ENCODE measurements around the gene RPL41. TPM values are rescaled to one million over a fixed set of nuclear protein-coding genes. Genes with fewer than 3 reads are reported as not detected.

Gene RPL41
- total RNA-seq, 1 experiment from 2014 or later, result 4,637 TPM

DNA sequence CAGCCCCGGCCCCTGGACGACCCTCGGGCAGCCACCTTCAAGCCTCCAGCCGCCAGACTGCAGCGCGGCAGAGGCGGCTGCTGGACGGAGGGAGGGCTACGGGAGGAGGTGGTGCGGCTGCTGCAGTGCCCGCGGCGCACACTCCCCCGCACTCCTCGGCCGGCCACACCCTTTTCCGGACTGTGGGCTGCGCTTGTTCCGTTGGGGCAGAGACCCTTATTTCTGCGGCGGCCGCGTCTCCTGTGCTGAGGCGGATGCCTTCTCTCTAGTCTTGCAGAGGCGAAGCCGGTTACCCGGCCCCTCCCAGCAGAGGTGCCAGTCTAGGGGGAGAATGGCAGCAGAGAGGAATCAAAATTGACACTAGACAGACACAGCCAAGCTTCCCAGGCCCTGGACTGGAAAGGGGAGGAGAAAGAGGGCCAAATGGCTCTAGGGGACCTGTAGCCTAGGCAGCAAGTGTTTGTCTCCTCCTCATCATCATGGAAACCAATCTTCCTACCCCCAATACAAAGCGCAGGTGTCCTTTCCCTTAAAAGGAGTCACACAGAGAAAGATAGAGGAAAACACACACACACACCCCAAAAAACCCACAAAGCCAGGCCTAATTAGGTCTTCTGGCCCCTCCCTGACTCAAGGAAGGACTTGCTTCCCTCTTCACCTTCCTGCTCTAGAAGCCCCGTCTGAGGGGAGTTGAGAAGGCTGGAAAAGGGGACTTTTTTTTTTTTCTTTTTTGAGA lies 12.9 kb downstream of the RPL41 start:
- Histone ChIP-seq H3K23ac (ENCODE audit: insufficient read length, low read depth, low read length) (no peak overlapping the region), H4K91ac (ENCODE audit: insufficient read length, low read depth, low read length) (no peak overlapping the region), H3K14ac (ENCODE audit: insufficient read depth, low read length) (peak overlapping the region; percentile 87), H4K8ac (replicated peaks; ENCODE audit: insufficient read length, low read depth, low read length) (no peak overlapping the region), H2BK120ac (ENCODE audit: low read depth, low read length, poor library complexity, severe bottlenecking) (no peak overlapping the region), H3K4me2 (ENCODE audit: insufficient read depth, insufficient read length, low read length) (peak overlapping the region; percentile 100), H3K27me3 (ENCODE audit: insufficient read depth, low read length) (no peaks in the 10 kb centered on the region), H4K5ac (ENCODE audit: insufficient read length, low read depth, low read length) (no peak overlapping the region), H3K9ac (ENCODE audit: extremely low read depth, insufficient read length, low read length) (peak overlapping the region; percentile 84), H3K23me2 (ENCODE audit: insufficient read length, low read depth, low read length, poor library complexity, severe bottlenecking) (peaks cover 17% of the 10 kb centered on the region), H3K4me1 (ENCODE audit: insufficient read depth, low read length) (no peaks in the 10 kb centered on the region), H3K27ac (ENCODE audit: insufficient read length, low read depth, low read length) (no peak overlapping the region), H2AFZ (ENCODE audit: low read length) (no peak overlapping the region), H3K56ac (ENCODE audit: insufficient read length, low read depth, low read length) (no peak overlapping the region), H2BK12ac (ENCODE audit: insufficient read length, low read depth, low read length) (no peak overlapping the region), H3T11ph (ENCODE audit: low read length) (no peak overlapping the region), H3K18ac (ENCODE audit: insufficient read length, low read depth, low read length) (peak overlapping the region; percentile 74), H2BK5ac (ENCODE audit: insufficient read length, low read length) (no peak overlapping the region), H2AK5ac (ENCODE audit: insufficient read length, low read length) (no peak overlapping the region), H3K79me1 (ENCODE audit: insufficient read depth, low read depth, low read length, poor library complexity, severe bottlenecking) (no peaks in the 10 kb centered on the region), H3K9me3 (ENCODE audit: control insufficient read depth, low read depth, low read length) (no peaks in the 10 kb centered on the region), H4K20me1 (ENCODE audit: control insufficient read depth, insufficient read depth, insufficient read length) (no peaks in the 10 kb centered on the region), H3K4ac (ENCODE audit: low read depth, low read length) (no peak overlapping the region), H2BK20ac (ENCODE audit: low read depth, low read length, poor library complexity, severe bottlenecking) (no peak overlapping the region), H3K79me2 (ENCODE audit: insufficient read depth, low read length) (no peaks in the 10 kb centered on the region), H2BK15ac (ENCODE audit: low read depth, low read length) (no peak overlapping the region)
- no CpG with 5 or more reads among the region's 29 CpGs for WGBS (ENCODE audit: extremely low coverage, insufficient read length, low lambda C conversion rate)
- H3K27me3 Mint-ChIP-seq (ENCODE audit: low read depth), result no peaks in the 10 kb centered on the region
- peak overlapping the region in 1 of 3 experiments; percentile 99; a peak in 2 of 7 replicates for H3K27ac Mint-ChIP-seq
- DNase-seq, result peak; percentile 81
- TF ChIP-seq, protein P1, sequence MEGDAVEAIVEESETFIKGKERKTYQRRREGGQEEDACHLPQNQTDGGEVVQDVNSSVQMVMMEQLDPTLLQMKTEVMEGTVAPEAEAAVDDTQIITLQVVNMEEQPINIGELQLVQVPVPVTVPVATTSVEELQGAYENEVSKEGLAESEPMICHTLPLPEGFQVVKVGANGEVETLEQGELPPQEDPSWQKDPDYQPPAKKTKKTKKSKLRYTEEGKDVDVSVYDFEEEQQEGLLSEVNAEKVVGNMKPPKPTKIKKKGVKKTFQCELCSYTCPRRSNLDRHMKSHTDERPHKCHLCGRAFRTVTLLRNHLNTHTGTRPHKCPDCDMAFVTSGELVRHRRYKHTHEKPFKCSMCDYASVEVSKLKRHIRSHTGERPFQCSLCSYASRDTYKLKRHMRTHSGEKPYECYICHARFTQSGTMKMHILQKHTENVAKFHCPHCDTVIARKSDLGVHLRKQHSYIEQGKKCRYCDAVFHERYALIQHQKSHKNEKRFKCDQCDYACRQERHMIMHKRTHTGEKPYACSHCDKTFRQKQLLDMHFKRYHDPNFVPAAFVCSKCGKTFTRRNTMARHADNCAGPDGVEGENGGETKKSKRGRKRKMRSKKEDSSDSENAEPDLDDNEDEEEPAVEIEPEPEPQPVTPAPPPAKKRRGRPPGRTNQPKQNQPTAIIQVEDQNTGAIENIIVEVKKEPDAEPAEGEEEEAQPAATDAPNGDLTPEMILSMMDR (conservative IDR thresholded peaks at IDR 0.05), result no peak
- no peaks in the 10 kb centered on the region; a peak in 1 of 5 replicates for H3K9me3 Mint-ChIP-seq
- H3K4me1 Mint-ChIP-seq, result peaks cover 26 to 27% of the 10 kb centered on the region in 2 experiments
- peak overlapping the region; percentile 88 to 98 for H3K4me3 Mint-ChIP-seq
- H3K36me3 Mint-ChIP-seq (ENCODE audit: insufficient read depth in 1 of 3, low read depth in 3 of 3), result peaks cover 39 to 47% (median 43%) of the 10 kb centered on the region in 3 experiments
